ENCODE data around the gene PYCR2.

Gene PYCR2

GRCh38 chr1:225873281-225873850, 50.7 kb downstream of the PYCR2 start:
- no peak for DNase-seq

GRCh38 chr1:225872075-225872430, 52.0 kb downstream of the PYCR2 start:
- no peak for DNase-seq

GRCh38 chr1:225871359-225872074, 52.5 kb downstream of the PYCR2 start:
- DNase-seq, result no peak

- DNase-seq, result no peak
Observed at GRCh38 chr1:225870911-225871310, 53.1 kb downstream of the PYCR2 start.

Measured in activated CD4-positive, alpha-beta T cell treated with anti-CD3 and anti-CD28 coated beads for 4 hours (primary cell).